GM18502 (cell line): ENCODE data around the gene WWOX.

Source experiments
- ATAC-seq: cut with Tn5 transposase; IDR thresholded peaks from one replicate; pipeline ENCODE4 v1.9.1; 2021; ENCODE audit warnings: mild to moderate bottlenecking; ENCODE audit not compliant: unreplicated experiment, poor library complexity

The WWOX gene

DNA sequence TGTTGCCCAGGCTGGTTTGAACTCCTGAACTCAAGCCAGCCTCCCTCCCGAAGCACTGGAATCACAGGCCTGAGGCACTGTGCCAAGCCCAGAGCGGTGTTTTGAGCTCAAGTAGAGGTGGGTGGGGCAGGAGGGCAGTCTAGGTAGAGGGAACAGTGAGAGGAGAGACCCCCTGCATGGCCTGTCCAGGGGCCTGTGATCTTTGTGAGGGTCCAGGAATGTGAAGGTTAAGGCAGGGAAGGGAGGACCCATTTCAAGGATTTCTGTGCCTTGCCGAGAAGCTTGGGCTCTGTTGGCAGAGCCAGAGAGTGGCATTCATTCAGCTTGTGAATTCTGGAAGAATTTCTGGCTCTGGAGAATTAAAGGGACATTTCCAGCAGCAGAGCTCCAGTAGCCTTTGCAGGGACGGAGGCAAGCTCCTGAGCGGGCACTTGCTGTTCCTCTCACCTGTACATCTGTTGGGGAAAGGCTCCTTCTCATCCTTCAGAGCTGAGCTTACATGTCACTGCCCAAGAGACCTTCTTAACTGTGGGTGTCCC, 2.7 kb downstream of the WWOX start:
- ATAC-seq, result no peak

DNA sequence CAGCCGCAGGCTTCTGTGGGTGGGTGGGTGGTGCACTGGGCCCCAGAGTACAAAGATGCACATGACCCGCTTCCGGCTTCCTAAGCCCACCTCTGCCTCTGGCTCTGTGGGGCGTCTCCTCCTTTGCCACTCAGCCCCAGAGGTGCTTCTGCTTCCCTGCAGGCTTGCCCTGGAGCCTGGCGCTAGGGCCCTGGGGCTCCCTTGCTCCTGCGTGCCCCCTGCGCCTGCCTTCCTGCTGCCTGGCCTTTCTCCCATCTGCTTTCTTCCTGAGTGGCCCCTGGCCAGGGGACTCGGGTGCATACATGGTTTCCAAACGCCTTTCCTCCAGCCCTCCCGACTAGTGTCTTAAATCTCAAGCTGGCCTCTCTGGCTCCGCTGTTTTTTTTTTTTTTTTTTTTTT, 3.4 kb downstream of the WWOX start:
- ATAC-seq, result no peak

DNA sequence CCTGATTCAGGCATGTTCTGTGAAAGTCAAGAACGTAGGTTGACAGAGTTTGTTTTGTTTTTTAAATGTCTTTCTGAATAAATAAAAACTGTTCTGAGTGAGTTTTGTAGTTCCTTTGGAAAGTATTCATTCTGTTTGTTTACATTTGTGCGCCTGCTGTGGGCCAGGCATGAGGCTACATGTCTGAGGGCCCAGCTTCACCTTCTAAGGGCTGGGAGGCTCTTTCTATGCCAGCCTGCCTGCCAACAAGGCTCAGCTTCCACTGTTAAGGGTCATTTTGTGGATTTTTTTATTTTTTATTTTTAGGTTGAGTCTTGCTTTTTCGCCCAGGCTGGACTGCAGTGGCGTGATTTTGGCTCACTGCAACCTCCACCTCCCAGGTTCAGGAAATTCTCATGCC, 6.1 kb downstream of the WWOX start:
- ATAC-seq, result no peak

DNA sequence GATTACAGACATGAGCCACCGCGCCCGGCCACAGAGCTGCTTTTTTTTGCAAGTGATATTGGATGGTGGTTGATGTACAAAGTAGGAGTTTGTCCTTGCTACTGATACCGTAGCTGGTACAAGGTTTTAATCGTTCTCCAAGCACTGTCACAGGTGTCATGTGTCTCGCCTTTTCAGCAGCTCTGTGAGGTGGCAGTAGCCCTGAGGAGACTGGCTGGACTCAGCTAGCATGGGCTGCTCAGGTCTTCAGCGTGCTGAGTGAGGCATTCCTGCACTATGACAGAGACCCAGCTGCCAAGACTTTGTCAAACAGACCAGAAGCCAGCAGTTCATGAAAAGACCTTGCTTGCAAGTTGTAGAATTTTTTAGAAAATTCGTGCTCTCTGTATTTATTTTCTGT, 7.2 kb downstream of the WWOX start:
- no peak for ATAC-seq

DNA sequence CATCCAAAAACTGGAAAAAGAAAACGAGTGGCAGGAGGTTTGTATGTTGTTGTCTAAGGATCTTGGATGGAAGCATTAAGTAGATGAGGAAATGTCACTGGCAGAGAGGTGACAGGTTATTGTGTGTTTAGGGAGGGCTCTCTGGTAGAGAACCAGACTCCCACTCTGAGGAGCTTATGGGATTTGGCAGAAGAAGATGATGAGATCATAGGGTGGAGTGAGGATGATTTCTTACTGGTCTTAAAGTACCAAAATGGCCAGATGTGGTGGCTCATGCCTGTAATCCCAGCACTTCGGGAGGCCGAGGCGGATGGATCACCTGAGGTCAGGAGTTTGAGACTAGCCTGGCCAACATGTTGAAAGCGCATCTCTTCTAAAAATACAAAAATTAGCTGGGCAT, 9.0 kb downstream of the WWOX start:
- ATAC-seq, result no peak

DNA sequence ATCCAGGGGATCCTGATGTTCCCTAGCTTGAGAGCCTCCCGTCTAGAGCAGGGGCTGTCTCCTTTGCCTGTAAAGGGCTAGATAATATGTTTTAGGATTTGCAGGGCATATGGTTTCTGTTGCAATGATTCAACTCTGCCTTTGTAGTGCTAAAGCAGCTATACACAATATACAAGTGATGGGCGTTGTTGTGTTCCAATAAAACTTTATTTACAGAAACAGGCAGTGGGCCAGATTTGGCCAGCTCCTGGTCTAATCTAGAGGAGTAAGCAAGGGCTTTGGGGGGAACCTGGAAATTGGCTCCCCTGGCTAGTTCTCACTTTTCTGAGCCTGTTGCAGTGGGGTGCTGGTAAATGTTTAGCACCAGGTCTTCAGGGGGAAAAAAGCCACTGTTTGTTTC, 13.8 kb downstream of the WWOX start:
- no peak for ATAC-seq

DNA sequence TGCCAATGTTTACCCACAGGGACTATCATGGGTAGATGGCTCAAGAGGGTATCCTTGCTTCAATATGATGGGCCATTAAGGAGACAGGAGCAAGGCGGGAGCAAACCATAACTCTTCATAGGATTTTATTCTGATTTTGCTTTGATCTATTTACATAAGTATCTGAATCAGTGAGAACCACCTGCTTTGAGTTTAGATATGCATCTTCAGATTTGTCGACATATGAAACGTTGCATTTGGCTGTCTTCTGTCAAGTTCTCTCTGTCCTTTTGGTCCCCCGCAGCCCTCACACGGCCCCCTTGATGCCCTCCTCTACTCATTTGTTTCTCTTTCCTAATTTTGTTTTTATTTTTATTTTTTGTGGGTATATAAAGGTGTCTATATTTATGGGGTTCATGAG, 16.2 kb downstream of the WWOX start:
- ATAC-seq, result no peak

DNA sequence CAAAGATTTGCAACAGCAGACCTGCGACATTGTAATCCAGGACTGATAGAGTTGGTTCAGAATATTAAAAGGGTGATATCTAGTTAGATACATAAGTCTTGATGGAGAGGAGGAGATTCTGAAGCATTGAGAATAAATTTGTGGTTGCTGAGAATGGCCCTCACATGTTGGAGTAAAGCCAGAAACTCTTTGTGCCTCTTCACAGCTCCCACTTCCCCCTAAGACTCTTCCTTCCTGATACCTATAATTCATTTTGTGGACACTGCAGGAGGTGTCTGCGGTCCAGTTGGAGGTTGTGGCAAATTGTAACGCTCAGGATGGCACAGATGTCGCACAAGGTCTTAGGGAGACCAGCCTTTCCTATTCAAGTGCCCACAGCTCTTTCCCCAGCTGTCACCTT, 17.5 kb downstream of the WWOX start:
- no peak for ATAC-seq

DNA sequence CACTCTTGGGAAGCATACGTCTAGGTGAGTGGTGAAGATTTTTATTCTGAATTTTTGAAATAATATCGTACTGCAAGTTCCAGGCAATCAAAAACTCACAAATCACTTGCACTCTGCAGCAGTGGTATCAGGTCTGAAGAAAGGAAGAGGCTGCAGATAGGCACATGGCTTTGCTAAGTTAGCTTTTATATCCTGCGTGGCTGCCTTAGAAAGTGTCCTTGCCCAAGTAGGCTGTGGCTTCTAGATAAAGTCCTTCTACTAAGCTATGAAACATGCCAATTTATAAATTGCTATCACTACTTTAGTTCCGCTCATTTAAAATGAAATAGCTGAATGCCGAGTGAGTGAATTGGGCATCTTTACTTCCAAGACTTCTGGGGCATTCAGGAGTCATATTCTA, 17.9 kb downstream of the WWOX start:
- no peak for ATAC-seq

DNA sequence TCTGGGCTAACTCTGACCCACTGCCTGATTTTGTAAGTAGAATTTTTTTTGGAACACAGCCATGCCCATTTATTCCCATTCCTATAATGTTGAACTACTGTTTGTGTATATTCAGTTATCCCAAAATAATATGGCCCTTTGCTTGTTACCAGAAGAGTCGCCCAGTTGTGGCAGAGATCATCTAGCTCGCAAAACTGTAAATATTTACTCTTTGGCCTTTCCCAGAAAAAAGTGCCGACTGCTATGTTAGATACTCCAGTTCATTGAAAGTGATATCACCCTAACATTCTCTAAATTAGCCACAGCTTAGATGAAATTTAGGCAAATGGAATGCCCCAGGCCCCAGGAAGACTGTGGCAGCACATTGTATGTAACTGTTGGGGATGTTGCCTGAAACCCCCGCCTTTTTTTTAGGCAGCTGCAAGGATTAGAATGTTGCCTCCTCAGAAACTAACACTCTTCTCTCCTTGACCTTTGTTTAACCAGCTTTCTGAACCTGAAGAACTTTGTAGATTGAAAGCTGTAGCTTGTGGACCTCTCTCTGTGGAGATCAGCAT, 19.1 kb downstream of the WWOX start:
- ATAC-seq, result no peak

DNA sequence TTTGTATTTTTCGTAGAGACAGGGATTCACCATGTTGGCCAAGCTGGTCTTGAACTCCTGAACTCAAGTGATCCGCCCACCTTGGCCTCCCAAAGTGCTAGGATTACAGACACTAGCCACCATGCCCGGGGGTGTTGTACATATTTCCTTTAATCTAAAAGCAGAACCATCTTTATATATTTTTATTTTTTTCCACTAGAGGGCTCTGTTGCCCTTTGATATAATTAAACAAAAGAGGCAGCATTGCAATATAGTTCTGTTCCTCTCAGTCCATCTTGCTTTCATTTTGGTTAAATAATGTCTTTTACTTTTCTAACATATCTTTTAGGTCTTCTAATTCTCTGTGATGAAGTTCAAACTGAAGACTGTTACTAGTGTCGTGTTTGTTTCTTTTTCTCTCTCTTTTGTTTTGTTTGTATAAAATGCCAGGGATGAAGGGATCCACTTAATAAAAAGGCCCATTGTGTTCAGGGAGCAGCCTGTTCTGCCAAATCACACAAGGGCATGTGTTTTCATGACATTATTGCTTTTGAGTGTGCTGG, 23.4 kb downstream of the WWOX start:
- peak; percentile 87 for ATAC-seq

DNA sequence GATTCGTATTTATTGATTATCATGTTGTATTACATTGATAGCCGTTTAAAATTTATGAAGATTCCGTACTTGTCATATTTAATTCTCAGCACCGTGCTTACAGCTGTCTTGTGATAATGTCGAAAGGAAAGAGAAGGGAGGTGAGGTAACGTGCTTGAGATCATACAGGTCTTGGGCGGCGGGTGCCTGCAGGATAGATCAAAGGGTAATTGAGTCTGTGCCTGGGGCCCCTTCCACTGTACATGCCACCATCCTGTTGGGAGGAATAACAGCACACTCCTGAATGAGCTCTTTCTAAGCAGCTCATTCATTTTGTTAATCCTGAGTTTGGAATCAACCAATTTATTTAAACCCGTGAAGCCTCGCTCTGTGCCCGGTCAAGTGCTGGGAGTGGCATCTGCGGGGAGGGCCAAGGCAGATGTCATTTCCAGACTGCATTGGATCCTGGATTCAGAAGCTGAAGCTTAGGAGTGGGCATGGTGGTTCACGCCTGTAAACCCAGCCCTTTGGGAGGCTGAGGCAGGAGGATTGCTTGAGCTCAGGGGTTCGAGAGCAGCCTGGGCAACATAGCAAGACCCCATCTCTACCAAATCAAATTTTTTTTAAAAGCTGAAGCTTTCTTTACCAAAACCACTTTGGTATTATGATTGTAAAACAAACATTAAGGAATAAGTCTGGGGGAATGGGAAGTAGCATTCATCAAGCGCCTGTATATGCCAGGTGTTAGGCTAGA, 25.8 kb downstream of the WWOX start:
- ATAC-seq, result no peak

DNA sequence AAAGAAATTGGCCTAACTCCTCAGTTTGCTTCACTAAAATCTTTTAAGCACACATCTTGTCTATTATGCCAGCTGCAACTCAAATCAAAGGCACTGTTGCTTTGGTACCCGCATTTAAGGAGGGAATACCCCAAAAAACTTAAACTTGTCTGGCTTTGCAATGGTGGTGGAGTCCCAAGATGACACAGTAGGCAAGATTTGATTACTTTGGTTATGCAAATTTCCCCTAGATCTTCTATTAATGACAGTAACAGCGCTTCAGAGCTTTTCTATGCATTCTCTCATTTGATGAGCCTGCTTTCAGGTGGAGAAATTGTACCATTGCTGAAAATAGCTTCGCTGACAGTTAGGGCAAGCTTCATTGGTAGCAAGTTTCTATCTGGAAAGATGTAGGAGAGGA, 27.2 kb downstream of the WWOX start:
- no peak for ATAC-seq

DNA sequence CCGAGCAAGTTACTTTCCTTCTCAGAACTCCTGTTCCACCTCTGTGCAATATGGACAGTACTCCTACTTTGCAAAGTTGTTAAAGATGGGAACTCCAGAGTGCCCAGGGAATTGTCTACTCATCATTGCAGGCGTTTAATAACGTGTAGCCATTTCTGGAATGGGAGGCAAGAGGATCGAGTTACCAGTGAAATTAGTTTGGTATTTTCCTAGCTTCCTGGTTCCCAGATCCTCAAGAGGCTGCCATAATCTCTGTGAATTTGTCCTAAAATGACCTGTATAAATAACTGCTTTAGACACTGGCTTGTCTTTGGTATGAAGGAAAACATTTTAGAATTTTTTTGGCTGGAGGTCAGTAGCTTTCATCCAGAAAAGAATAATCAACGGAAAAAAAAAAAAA, 27.7 kb downstream of the WWOX start:
- no peak for ATAC-seq

DNA sequence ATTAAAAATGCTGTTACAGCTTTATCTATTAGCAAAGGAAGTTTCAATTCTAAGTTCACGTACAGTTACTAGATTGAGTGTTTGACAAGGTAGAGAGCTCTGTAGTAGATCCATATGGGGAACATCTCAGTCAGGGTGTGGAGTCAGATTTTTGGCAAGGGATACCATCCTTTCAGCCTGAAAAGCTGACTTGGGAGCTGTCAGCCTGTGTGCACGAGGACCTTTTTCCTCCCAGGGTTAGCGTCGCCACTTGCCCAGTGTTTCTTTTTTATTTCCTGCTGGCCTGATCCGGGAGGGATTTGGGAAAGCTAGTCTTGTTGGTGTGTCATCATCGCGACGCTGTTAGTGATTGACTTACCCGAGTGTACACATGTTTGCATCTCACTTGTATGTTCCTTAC, 29.5 kb downstream of the WWOX start:
- no peak for ATAC-seq

DNA sequence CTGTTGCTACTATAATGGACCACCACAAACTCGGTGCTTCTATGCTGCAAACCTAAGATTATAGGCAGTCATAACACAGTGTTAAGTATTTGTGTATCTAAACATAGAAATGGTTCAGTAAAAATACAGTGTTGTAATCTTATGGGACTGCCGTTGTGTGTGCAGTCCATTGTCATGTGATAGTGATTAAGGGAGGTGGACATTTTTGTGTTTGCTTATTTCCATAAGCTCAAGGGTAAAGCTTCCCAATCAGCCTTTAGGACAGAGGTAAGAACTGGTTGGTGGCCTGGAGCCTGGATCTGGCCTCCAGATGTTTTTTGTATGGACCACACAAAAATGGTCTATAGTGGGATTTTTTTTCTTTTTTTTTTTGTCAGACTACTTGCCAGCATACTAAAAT, 29.9 kb downstream of the WWOX start:
- no peak for ATAC-seq

DNA sequence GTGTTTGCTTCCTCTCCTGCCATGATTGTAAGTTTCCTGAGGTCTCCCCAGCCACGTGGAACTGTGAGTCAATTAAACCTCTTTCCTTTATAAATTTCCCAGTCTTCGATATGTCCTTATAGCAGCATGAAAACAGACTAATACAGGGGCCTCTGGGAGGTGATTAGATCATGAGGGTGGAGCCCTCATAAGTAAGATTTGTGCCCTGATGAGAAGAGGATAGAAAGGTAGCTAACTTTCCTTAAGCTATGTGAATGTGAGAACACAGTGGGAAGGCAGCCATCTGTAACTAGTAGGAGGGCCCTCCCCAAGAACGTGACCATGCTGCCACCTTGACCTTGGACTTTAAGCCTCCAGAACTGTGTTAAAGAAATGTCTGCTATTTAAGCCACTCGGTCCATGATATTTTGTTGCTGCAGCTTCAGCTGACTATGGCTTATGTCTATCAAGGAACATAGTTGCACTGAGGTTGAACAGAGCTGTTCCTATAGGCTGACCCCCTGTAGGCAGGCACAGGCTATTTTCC, 30.7 kb downstream of the WWOX start:
- no peak for ATAC-seq

DNA sequence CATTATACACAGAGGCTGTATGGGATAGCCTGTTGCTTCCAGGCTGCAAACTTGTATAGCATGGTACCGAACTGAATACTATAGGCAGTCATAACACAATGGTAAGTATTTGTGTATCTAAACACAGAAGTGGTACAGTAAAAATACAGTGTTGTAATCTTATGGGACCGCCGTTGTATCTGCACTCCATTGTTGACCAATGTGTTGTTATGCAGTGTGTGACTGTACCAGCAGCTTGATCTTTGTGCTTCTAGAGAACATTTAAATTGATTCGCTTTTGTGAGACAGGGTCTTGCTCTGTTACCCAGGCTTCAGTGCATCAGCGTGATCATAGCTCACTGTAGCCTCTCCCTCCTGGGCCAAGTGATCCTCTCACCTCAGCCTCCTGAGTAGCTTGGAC, 31.5 kb downstream of the WWOX start:
- no peak for ATAC-seq

DNA sequence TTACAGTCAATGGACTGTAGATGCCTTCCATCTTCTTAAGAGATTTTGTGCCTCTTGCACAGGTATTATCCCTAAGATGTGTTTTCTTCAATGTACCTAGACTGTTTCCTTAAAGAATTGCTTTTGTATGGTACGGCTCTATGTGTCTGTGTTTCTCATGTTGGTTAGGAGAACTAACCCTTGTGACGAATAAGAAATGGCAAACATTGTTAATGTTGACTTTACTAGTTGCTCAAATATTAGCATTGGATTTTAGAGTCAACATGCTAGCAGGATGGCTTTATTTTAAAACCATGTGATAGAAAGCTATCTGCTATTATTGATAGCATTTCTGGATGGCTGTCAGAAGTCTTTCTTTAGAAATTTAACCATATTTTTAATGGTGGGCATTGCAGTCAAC, 34.5 kb downstream of the WWOX start:
- ATAC-seq, result no peak

DNA sequence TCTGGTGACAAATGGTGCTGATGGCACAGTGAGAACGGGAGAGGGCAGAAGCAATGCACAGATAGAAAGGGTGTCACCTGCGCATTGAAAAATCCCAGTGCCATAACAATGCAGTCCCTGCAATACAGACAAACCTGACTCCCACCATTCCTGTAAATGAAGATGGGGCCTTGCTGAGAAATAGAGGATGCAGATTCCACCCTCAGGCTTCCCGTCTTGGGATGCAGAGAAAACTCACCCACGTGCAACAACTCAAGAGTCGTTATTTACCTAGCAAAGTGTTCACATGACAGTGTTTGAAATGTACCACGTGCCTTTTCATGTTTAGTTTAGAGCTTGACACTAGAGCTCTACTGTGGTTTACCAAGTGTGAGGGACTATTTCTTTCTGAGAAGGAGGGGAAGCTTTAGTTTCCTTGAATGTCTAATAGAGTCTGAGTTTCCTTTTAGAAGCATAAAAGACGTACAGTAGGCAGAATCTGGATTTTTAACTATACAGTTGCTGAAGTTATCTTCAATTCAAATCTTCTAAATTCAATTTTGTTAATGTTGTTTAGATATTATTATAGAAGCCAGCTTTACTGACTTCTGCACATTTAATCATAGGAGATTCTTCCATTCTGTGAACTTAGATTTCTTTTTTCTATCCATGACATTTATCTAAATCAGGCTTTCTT, 35.6 kb downstream of the WWOX start:
- ATAC-seq, result no peak

DNA sequence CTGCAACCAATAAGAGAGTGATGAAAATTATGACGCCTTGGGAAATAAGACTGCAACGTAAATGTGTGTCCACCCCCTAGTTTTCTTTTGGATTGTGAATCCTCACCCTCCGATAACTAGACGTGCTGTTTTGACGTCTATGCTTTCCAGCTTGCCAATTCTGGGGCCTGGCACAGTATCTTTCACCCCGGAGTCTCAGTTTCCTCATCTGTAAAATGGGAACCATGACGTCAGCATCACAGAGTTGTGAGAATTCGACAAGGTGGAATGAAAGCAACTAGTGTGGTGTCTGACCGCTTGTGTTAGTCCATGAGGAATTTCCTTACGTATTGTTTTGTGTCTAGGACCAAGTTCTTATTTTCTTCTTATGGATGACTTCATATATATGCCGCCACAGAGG, 37.7 kb downstream of the WWOX start:
- ATAC-seq, result no peak
